Measurements from ENCODE around the gene ZFX. TPM values are rescaled to one million over a fixed set of nuclear protein-coding genes. Genes with fewer than 3 reads are reported as not detected.

The ZFX gene
- total and polyA plus RNA-seq, 2 of the 8 experiments (the other 6 are each of a cell fraction or from before 2014, with no cell fraction given) = 2.8 to 22.0 TPM

DNA sequence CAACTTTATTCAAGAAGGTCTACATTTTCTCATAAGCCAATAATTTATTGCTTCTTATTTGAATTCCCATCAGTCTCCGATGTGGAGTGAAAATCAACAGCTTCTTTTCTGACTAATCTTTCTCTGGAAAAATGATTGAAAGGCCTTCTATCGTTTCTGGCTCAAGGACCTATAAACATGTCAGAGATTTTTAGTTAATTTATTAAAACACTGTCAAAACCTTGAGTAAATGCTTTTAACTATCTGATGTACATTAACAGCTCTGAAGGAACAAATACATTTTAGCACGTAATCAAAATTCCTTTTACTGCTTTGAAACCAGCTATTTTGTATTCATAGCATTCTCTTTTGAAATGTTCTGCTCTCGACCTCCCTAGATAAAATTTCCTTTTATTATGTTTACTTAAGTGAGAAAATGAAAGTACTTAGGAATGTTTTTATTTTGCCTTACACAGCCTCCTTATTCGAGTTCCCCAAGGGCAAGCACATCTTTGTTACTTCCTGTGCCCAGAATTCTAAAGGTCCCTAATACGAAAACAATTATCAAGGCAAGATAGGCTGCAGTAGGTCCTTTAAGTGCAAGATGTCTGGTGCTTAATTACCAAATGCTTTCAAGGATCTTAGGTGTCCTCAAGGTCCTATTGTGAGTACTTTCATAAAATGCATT, 3.1 kb upstream of the ZFX start:
- H4K91ac ChIP-seq (replicated peaks; ENCODE audit: insufficient read length, low read length) = no peak overlapping the region
- H3K4ac ChIP-seq (replicated peaks; ENCODE audit: insufficient read length, low read depth, low read length) = no peak overlapping the region
- H3K18ac ChIP-seq (ENCODE audit: extremely low read depth, low read length) = no peak overlapping the region
- peaks cover 0 to 3% (median 1%) of the 10 kb centered on the region in 4 experiments; a peak in 2 of 7 replicates for H3K4me1 ChIP-seq (replicated peaks in 1 of 4; ENCODE audit: control insufficient read depth in 3 of 4, insufficient read depth in 4 of 4, low read length in 3 of 4)
- no peak overlapping the region for H2BK120ac ChIP-seq (replicated peaks; ENCODE audit: low read depth, low read length)
- DNase-seq (ENCODE audit: low read depth in 1 of 2, low spot score in 2 of 2) (no peak), FAIRE-seq (no peak)
- H2BK20ac ChIP-seq (ENCODE audit: low read length) = no peak overlapping the region
- H3K9me3 ChIP-seq (ENCODE audit: insufficient read depth in 2 of 2, low read depth in 1 of 2, low read length in 1 of 2) = no peaks in the 10 kb centered on the region
- H2BK12ac ChIP-seq (ENCODE audit: low read depth, low read length) = no peak overlapping the region
- H4K8ac ChIP-seq (ENCODE audit: extremely low read depth, insufficient read depth, low read length) = no peak overlapping the region
- H3K9ac ChIP-seq (replicated peaks in 1 of 4; ENCODE audit: extremely low read depth in 1 of 4, low read depth in 3 of 4, low read length in 3 of 4) = no peak overlapping the region
- no peak overlapping the region for H2AFZ ChIP-seq (ENCODE audit: low read length)
- POLR2A ChIA-PET (ENCODE audit: partially characterized antibody) = no interaction called here
- H3K4me3 ChIP-seq (ENCODE audit: extremely low read depth in 1 of 4, insufficient read depth in 2 of 4, low read depth in 3 of 4, low read length in 4 of 4) = no peak overlapping the region
- no peaks in the 10 kb centered on the region for H3K27me3 ChIP-seq (replicated peaks in 1 of 4; ENCODE audit: control insufficient read depth in 3 of 4, extremely low read depth in 1 of 4, insufficient read depth in 3 of 4, low read length in 3 of 4)
- CTCF ChIA-PET (ENCODE audit: partially characterized antibody) = interaction anchor here (0.6 kb wide), 1 partner anchor 64 kb away, joined by 3 read pairs; no protein-coding TSS in a partner anchor
- WGBS, 2 experiments (ENCODE audit: extremely low coverage in 1 of 2, insufficient coverage in 1 of 2, insufficient read length in 1 of 2, insufficient replicate concordance in 2 of 2, low coverage in 1 of 2, low lambda C conversion rate in 2 of 2, missing lambda C conversion rate in 1 of 2) = 69% methylated on average over 6 of the region's 6 CpGs; no CpG with 5 or more reads in 1 of the 2 experiments
- H3K27ac ChIP-seq (ENCODE audit: low read depth, low read length) = no peak overlapping the region
- H3K56ac ChIP-seq (replicated peaks; ENCODE audit: insufficient read length, low read depth, low read length) = no peak overlapping the region
- no peaks in the 10 kb centered on the region for H3K79me1 ChIP-seq (ENCODE audit: low read depth, low read length)
- no peak overlapping the region for H2BK15ac ChIP-seq (ENCODE audit: low read length)
- H3K14ac ChIP-seq (ENCODE audit: insufficient read length) = no peak overlapping the region
- peaks cover 4% of the 10 kb centered on the region; the same call in 1 of the 2 replicates for H3K23me2 ChIP-seq (ENCODE audit: low read depth, low read length)
- no peak overlapping the region for H4K5ac ChIP-seq (ENCODE audit: insufficient read length, low read depth, low read length)
- no peak overlapping the region for H3K23ac ChIP-seq (ENCODE audit: insufficient read length)
- no peak for TF ChIP-seq POLR2A (IDR thresholded peaks at IDR 0.05; ENCODE audit: control extremely low read depth in 1 of 2, low read depth in 2 of 2, low read length in 2 of 2)
- TF ChIP-seq, protein P1, sequence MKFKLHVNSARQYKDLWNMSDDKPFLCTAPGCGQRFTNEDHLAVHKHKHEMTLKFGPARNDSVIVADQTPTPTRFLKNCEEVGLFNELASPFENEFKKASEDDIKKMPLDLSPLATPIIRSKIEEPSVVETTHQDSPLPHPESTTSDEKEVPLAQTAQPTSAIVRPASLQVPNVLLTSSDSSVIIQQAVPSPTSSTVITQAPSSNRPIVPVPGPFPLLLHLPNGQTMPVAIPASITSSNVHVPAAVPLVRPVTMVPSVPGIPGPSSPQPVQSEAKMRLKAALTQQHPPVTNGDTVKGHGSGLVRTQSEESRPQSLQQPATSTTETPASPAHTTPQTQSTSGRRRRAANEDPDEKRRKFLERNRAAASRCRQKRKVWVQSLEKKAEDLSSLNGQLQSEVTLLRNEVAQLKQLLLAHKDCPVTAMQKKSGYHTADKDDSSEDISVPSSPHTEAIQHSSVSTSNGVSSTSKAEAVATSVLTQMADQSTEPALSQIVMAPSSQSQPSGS (IDR thresholded peaks at IDR 0.05; ENCODE audit: low read length) = no peak
- TF ChIP-seq KDM5A (IDR thresholded peaks at IDR 0.05; ENCODE audit: low read length) = no peak
- TF ChIP-seq SAP30 (IDR thresholded peaks at IDR 0.05; ENCODE audit: insufficient read depth, insufficient replicate concordance, low read length) = no peak
- no peak for TF ChIP-seq SUZ12 (IDR thresholded peaks at IDR 0.05; ENCODE audit: low read length)
- TF ChIP-seq HDAC2 (IDR thresholded peaks at IDR 0.05; ENCODE audit: borderline replicate concordance in 1 of 2, low read depth in 2 of 2, low read length in 2 of 2) = no peak
- peaks cover 0 to 7% of the 10 kb centered on the region in 2 experiments; a peak in 3 of 4 replicates for H3K79me2 ChIP-seq (ENCODE audit: control insufficient read depth in 1 of 2, insufficient read depth in 2 of 2, low read length in 2 of 2)
- H3K4me2 ChIP-seq (ENCODE audit: insufficient read depth in 1 of 2, low read depth in 2 of 2, low read length in 2 of 2) = no peak overlapping the region
- H2AK5ac ChIP-seq (ENCODE audit: low read depth, low read length) = no peak overlapping the region
- no peak overlapping the region for H2BK5ac ChIP-seq (ENCODE audit: low read depth, low read length)
- no peaks in the 10 kb centered on the region for H4K20me1 ChIP-seq (replicated peaks in 1 of 2; ENCODE audit: control insufficient read depth in 1 of 2, insufficient read depth in 2 of 2, low read length in 2 of 2)
- no peaks in the 10 kb centered on the region for H3K36me3 ChIP-seq (ENCODE audit: control insufficient read depth in 2 of 4, insufficient read depth in 4 of 4, low read length in 3 of 4)

Measured in H1 (cell line).